Transverse colon (tissue), 4 donors: ENCODE measurements around the gene NFILZ. TPM values are rescaled to one million over a fixed set of nuclear protein-coding genes. Genes with fewer than 3 reads are reported as not detected.
A peak's percentile ranks its signal among the peaks of the same experiment; 100 is the strongest.

Experiments used
- DNase-seq: peaks from one replicate; pipeline ENCODE4 v3.0.0-alpha.2; 2019
- H3K27ac ChIP-seq, 4 donors: fragments of 200-600 bp; sonication (generic); 2 replicates each; pipeline ENCODE4 v1.5.1; 2016 to 2018; ENCODE audit warnings: inconsistent platforms in 4 of 4
- H3K27me3 ChIP-seq: fragments of 200-600 bp; sonication (generic); 2 replicates; pipeline ENCODE4 v1.5.1; 2017; ENCODE audit warnings: inconsistent platforms
- H3K36me3 ChIP-seq, 4 donors: fragments of 200-600 bp; sonication (generic); 2 replicates each; pipeline ENCODE4 v1.5.1; 2017 to 2019; ENCODE audit warnings: inconsistent platforms in 4 of 4
- H3K4me1 ChIP-seq, 4 donors: fragments of 200-600 bp; sonication (generic); 2 replicates each; pipeline ENCODE4 v1.5.1; 2017 to 2020; ENCODE audit warnings: inconsistent platforms in 4 of 4
- H3K4me3 ChIP-seq, 4 donors: fragments of 200-600 bp; sonication (generic); 1 replicate in 1 of 4; 2 replicates in 3 of 4; pipeline versions ENCODE4 v1.5.1 to v1.6.1; 2017 to 2019; ENCODE audit warnings: inconsistent platforms in 4 of 4
- H3K9me3 ChIP-seq, 2 donors: fragments of 200-600 bp; sonication (generic); 2 replicates each; pipeline ENCODE4 v1.5.1; 2017 to 2019; ENCODE audit warnings: inconsistent platforms in 2 of 2
- CTCF ChIP-seq, 5 experiments: fragments of 200-600 bp in 3 of 5; fragments of 450-650 bp in 2 of 5; sonication (generic) in 3 of 5; IDR thresholded peaks; 1 replicate in 2 of 5; 2 replicates in 3 of 5; pipeline ENCODE4 v1.5.1; 2016 to 2017; ENCODE audit warnings: antibody characterized with exemption in 5 of 5, inconsistent platforms in 3 of 5, mild to moderate bottlenecking in 2 of 5, moderate library complexity in 1 of 5
- EP300 ChIP-seq: sonication (generic); formaldehyde crosslinking; IDR thresholded peaks from one replicate; pipeline ENCODE4 v1.6.1; 2017; ENCODE audit warnings: antibody characterized with exemption, low read depth
- POLR2A ChIP-seq: fragments of 450-650 bp; IDR thresholded peaks from one replicate; pipeline ENCODE4 v1.6.1; 2016; ENCODE audit warnings: antibody characterized with exemption, mild to moderate bottlenecking, moderate library complexity
- POLR2AphosphoS5 ChIP-seq, 3 donors: sonication (generic); formaldehyde crosslinking; IDR thresholded peaks; one replicate each; pipeline ENCODE4 v1.6.1; 2016; ENCODE audit warnings: antibody characterized with exemption in 3 of 3
- WGBS, 2 donors: methylation state at CpG; one replicate each; pipeline ENCODE4 v1.1.5; 2018; ENCODE audit warnings: low coverage in 1 of 2; 5-methylcytosine and 5-hydroxymethylcytosine counted together
- in situ Hi-C, 4 donors: fragments of 200-750 bp; cut with MboI; loops; one replicate each; pipeline versions ENCODE4 v1.15.0 to v1.15.1; 2017; ENCODE audit warnings: low sequenced_read_pairs in 3 of 4, low pct_ligation_motif_present in 1 of 4, low pct_unique_long_range_greater_than_20kb in 1 of 4
- intact Hi-C: fragments of 100-400 bp; cut with DNase I; formaldehyde crosslinking; loops from one replicate; pipeline ENCODE4 v1.15.1; 2023; ENCODE audit warnings: low total_unique reads
- total RNA-seq, 4 donors: library from RNA; depleted of rRNA; stranded (reverse); fragments of >200 nt; gene quantifications; one replicate each; pipeline ENCODE4 v1.1.0, GENCODE V29; 2016

NFILZ gene
- total RNA-seq, 4 donors from 2014 or later, result not detected

GRCh38 chr19:8608941-8609278 lies 21.5 kb upstream of the NFILZ start:
- TF ChIP-seq POLR2AphosphoS5 (IDR thresholded peaks at IDR 0.05) (no peak), POLR2A (no peak), CTCF (IDR thresholded peaks at IDR 0.05) (no peak)
- WGBS, 2 donors, result 50% methylated on average over 5 of the region's 5 CpGs; no CpG with 5 or more reads in 1 of the 2 donors
- H3K4me3 ChIP-seq, result peak overlapping the region in 2 of 4 donors; percentile 49 to 54
- DNase-seq, result no peak
- no peaks in the 10 kb centered on the region for H3K36me3 ChIP-seq
- no peaks in the 10 kb centered on the region for H3K9me3 ChIP-seq
- in situ Hi-C loops, result no loop called here
- peak overlapping the region in 3 of 4 donors; percentile 64 to 83 (median 76) for H3K27ac ChIP-seq
- peaks cover 7% of the 10 kb centered on the region for H3K27me3 ChIP-seq
- intact Hi-C loops, result no loop called here
- peaks cover 0 to 24% (median 14%) of the 10 kb centered on the region in 4 donors for H3K4me1 ChIP-seq

- no peaks in the 10 kb centered on the region for H3K36me3 ChIP-seq
- DNase-seq, result peak; percentile 34
- peaks cover 0 to 24% (median 14%) of the 10 kb centered on the region in 4 donors for H3K4me1 ChIP-seq
- TF ChIP-seq POLR2AphosphoS5 (IDR thresholded peaks at IDR 0.05), result no peak
- no peak for TF ChIP-seq POLR2A
- no peak for TF ChIP-seq EP300
- peak in 3 of 5 experiments; percentile 14 to 21 (median 15) for TF ChIP-seq CTCF (IDR thresholded peaks at IDR 0.05)
- no peaks in the 10 kb centered on the region for H3K9me3 ChIP-seq
- H3K27ac ChIP-seq, result peak overlapping the region; percentile 64 to 83 (median 73)
- intact Hi-C loops (no loop called here), in situ Hi-C loops (no loop called here)
- H3K4me3 ChIP-seq, result peak overlapping the region; percentile 30 to 54 (median 42)
- H3K27me3 ChIP-seq, result peaks cover 7% of the 10 kb centered on the region
- WGBS, 2 donors, result 8% methylated on average over 47 of the region's 47 CpGs; no CpG with 5 or more reads in 1 of the 2 donors
These were observed 21.0 kb upstream of the NFILZ start for GRCh38 chr19:8609279-8610040.

- TF ChIP-seq CTCF (IDR thresholded peaks at IDR 0.05) (no peak), EP300 (no peak), POLR2A (no peak), POLR2AphosphoS5 (IDR thresholded peaks at IDR 0.05) (no peak)
- in situ Hi-C loops, result no loop called here
- WGBS, 2 donors, result 0% methylated on average over 36 of the region's 74 CpGs; no CpG with 5 or more reads in 1 of the 2 donors
- intact Hi-C loops, result no loop called here
- H3K4me1 ChIP-seq, result peaks cover 0 to 24% (median 14%) of the 10 kb centered on the region in 4 donors
- peak within 1 kb of the TSS; percentile 30 to 54 (median 42) for H3K4me3 ChIP-seq
- H3K9me3 ChIP-seq, result no peaks in the 10 kb centered on the region
- peaks cover 7% of the 10 kb centered on the region for H3K27me3 ChIP-seq
- peak within 1 kb of the TSS; percentile 64 to 83 (median 73) for H3K27ac ChIP-seq
- H3K36me3 ChIP-seq, result no peaks in the 10 kb centered on the region
- DNase-seq, result peak; percentile 18
These were observed 20.1 kb upstream of the NFILZ start, which contains the start of gene ADAMTS10 for GRCh38 chr19:8610041-8610935. TSS of gene ADAMTS10 (minus strand) at chr19:8610715. CDS start at chr19:8605710, 5,005 bp downstream.

GRCh38 chr19:8610936-8611300 lies 19.5 kb upstream of the NFILZ start:
- peaks cover 0 to 24% (median 14%) of the 10 kb centered on the region in 4 donors for H3K4me1 ChIP-seq
- WGBS, 2 donors, result 0% methylated on average over 2 of the region's 9 CpGs; no CpG with 5 or more reads in 1 of the 2 donors

More at GRCh38 chr19:8610936-8611300, 19.5 kb upstream of the NFILZ start:
- intact Hi-C loops, result no loop called here
- DNase-seq, result no peak
- Histone ChIP-seq H3K4me3 (peak overlapping the region in 3 of 4 donors; percentile 34 to 54 (median 49)), H3K27ac (peak overlapping the region; percentile 64 to 83 (median 73)), H3K36me3 (no peaks in the 10 kb centered on the region), H3K27me3 (peaks cover 7% of the 10 kb centered on the region), H3K9me3 (no peaks in the 10 kb centered on the region)
- TF ChIP-seq POLR2A (no peak), CTCF (IDR thresholded peaks at IDR 0.05) (no peak), POLR2AphosphoS5 (IDR thresholded peaks at IDR 0.05) (no peak), EP300 (no peak)
- in situ Hi-C loops, result no loop called here
